Fibroblast of pulmonary artery (primary cell): Measurements from ENCODE around the gene PTPRN2.
"Not testable (repeated sequence)": the region's sequence is repeated elsewhere in the genome, so short reads cannot be mapped to it uniquely, and the experiment has no call there.

ENCODE experiments used
- DNase-seq: peaks from one replicate; pipeline ENCODE4 v3.0.0-alpha.2; 2010; ENCODE audit warnings: low read depth
- H3K4me3 ChIP-seq: replicated peaks from 2 replicates; pipeline ENCODE4 v1.5.1; 2011; ENCODE audit warnings: low read depth, mild to moderate bottlenecking, control low read depth, low read length, moderate library complexity
- TF ChIP-seq, protein P1 (sequence below): IDR thresholded peaks from 2 replicates; pipeline ENCODE4 v1.5.1; 2011; ENCODE audit warnings: mild to moderate bottlenecking, control low read depth, low read length, inconsistent platforms; ENCODE audit errors: missing control alignments

PTPRN2 gene

DNA sequence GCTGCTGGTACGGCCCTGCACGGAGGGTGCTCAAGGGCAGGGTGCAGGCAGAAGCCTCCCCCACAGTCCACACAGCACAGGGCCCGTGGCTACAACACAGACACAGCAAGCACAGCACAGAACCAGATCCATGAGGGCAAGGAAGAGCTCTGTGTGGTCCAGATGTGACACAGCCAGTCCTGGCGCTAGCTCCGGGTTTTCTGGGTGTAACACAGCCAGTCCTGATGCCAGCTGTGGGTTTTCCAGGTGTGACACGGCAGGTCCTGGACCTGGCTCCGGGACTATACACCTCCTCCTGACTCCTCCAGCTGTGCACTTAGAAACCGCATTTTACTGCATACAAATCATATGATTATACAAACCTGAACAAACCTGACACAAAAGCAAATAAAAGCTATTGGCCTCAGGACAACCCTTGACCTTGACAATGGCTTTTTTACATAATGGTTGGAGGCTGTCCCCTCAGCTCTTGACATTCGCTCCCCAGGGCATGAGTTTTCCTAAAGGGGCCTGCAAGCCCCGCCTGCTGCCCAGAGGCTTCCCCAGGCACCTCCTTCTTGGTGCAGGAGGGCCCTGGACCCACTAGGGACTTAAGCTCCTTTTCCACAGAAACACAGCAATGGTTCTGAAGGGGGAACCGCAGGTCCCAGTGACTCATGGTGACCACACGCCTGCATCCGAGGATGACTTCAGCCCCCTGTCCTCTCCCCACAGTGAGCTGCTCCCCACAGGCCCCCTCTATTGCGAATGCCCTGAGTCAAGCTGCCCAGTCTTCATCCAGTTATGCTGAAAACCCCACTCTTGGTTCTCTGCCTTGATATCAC lies 209.6 kb downstream of the PTPRN2 start:
- DNase-seq, result no peak
- TF ChIP-seq, protein P1, sequence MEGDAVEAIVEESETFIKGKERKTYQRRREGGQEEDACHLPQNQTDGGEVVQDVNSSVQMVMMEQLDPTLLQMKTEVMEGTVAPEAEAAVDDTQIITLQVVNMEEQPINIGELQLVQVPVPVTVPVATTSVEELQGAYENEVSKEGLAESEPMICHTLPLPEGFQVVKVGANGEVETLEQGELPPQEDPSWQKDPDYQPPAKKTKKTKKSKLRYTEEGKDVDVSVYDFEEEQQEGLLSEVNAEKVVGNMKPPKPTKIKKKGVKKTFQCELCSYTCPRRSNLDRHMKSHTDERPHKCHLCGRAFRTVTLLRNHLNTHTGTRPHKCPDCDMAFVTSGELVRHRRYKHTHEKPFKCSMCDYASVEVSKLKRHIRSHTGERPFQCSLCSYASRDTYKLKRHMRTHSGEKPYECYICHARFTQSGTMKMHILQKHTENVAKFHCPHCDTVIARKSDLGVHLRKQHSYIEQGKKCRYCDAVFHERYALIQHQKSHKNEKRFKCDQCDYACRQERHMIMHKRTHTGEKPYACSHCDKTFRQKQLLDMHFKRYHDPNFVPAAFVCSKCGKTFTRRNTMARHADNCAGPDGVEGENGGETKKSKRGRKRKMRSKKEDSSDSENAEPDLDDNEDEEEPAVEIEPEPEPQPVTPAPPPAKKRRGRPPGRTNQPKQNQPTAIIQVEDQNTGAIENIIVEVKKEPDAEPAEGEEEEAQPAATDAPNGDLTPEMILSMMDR, result no peak
- H3K4me3 ChIP-seq, result no peak overlapping the region

GRCh38 chr7:158376839-158377186 lies 210.8 kb downstream of the PTPRN2 start:
- not testable (repeated sequence) for H3K4me3 ChIP-seq, DNase-seq

DNA sequence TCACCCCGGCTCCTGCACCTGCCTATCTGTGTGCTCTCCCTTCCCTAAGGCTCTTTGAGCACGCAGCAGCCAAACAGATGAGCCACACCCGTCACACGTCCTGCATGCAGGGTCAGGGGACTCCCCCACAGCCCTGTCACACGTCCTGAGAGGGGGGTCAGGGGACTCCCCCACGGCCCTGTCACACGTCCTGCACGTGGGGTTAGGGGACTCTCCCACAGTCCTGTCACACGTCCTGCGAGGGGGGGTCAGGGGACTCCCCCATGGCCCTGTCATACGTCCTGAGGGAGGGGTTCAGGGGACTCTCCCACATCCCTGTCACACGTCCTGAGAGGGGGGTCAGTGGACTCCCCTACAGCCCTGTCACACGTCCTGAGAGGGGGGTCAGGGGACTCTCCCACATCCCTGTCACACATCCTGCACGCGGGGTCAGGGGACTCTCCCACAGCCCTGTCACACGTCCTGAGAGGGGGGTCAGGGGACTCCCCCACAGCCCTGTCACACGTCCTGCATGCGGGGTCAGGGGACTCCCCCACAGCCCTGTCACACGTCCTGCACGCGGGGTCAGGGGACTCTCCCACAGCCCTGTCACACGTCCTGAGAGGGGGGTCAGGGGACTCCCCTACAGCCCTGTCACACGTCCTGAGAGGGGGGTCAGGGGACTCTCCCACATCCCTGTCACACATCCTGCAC lies 211.3 kb downstream of the PTPRN2 start:
- not testable (repeated sequence) for DNase-seq, H3K4me3 ChIP-seq

DNA sequence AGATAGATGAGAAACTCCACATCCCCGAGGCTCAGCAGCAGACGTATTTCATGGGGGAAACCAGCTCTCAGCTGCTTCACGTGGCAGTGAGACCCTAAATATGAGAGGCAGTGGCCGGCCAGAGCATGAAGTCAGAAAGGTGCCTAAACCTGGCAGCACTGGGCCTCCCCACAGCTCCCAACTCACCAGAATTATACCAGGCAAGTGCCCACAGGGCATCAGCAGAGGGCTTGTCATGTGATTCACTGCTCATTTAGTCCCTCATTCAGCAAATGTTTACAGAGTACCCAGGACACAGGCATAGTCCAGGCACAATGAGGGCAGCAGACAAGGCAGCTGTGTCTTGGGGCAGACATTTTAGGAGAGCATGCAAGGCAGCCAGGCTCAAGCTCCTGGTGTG lies 212.6 kb downstream of the PTPRN2 start:
- H3K4me3 ChIP-seq, result no peak overlapping the region
- DNase-seq, result no peak
- TF ChIP-seq, protein P1, result no peak

DNA sequence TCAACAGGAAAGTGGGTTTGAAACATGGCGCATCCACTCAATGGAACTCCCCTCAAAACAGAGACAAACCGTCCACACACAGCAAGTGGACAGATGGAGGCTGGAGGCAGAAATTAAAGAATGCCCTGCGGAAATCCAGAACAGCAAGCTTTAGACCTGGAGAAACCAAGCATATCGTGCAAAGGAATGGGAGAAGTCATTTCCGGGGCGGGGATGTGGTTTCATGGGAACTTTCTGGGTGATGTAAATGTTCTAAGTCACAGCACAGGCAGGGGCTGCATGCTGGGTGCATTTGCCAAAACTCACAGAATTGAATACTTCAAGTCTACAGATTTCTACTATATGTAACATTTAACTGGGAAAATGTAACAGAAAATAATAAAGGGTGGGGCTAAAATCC lies 213.0 kb downstream of the PTPRN2 start:
- peak; percentile 5 for DNase-seq
- no peak overlapping the region for H3K4me3 ChIP-seq
- TF ChIP-seq, protein P1, result no peak

DNA sequence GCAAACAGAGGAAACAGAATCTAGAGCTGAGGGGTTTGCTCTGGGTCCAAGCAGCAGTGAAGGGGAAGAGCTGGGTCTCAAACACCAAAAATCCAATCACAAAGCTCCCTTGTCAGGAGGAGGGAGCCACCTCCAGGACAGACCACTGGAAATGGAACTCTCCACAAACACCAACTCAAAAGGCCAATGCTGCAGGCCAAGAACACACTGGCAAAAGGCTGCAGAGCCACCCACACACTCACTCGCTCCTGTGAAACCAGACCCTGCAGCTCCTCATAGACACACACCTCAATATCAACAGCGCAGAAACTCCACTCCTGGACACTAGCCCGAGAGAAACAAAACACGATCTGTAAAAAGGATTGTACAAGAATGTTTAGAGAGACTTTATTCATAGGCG lies 213.5 kb downstream of the PTPRN2 start:
- TF ChIP-seq, protein P1, result no peak
- no peak overlapping the region for H3K4me3 ChIP-seq
- DNase-seq, result no peak

GRCh38 chr7:158373476-158374133 lies 214.0 kb downstream of the PTPRN2 start:
- no peak overlapping the region for H3K4me3 ChIP-seq
- no peak for DNase-seq
- TF ChIP-seq, protein P1, result no peak
